ENCODE measurements around the gene TBC1D14. TPM values are rescaled to one million over a fixed set of nuclear protein-coding genes. Genes with fewer than 3 reads are reported as not detected.
A peak's percentile ranks its signal among the peaks of the same experiment; 100 is the strongest.

TBC1D14 gene
- total RNA-seq, 1 donor from 2014 or later, result 33.2 TPM

- no peak for DNase-seq (ENCODE audit: extremely low spot score, unreplicated experiment)
- TF ChIP-seq CTCF (IDR thresholded peaks at IDR 0.05), result no peak
Measured at GRCh38 chr4:7029212-7029611, 119.6 kb downstream of the TBC1D14 start.

GRCh38 chr4:7029921-7030320 is 120.3 kb downstream of the TBC1D14 start:
- TF ChIP-seq CTCF (IDR thresholded peaks at IDR 0.05), result no peak
- no peak overlapping the region for H3K4me3 Mint-ChIP-seq (ENCODE audit: unreplicated experiment)
- H3K36me3 Mint-ChIP-seq (ENCODE audit: unreplicated experiment), result peaks cover 28% of the 10 kb centered on the region
- H3K27me3 Mint-ChIP-seq (ENCODE audit: unreplicated experiment), result no peaks in the 10 kb centered on the region
- peaks cover 28% of the 10 kb centered on the region for H3K4me1 Mint-ChIP-seq (ENCODE audit: unreplicated experiment)
- no peak overlapping the region for H3K27ac Mint-ChIP-seq (ENCODE audit: unreplicated experiment)
- no peak for DNase-seq (ENCODE audit: extremely low spot score, unreplicated experiment)
- H3K9me3 Mint-ChIP-seq (ENCODE audit: unreplicated experiment), result no peaks in the 10 kb centered on the region

More at GRCh38 chr4:7029212-7029611, 119.6 kb downstream of the TBC1D14 start:
- H3K4me3 Mint-ChIP-seq (ENCODE audit: unreplicated experiment), result no peak overlapping the region
- H3K4me1 Mint-ChIP-seq (ENCODE audit: unreplicated experiment), result peaks cover 25% of the 10 kb centered on the region
- no peaks in the 10 kb centered on the region for H3K9me3 Mint-ChIP-seq (ENCODE audit: unreplicated experiment)
- H3K36me3 Mint-ChIP-seq (ENCODE audit: unreplicated experiment), result peaks cover 29% of the 10 kb centered on the region
- no peak overlapping the region for H3K27ac Mint-ChIP-seq (ENCODE audit: unreplicated experiment)
- H3K27me3 Mint-ChIP-seq (ENCODE audit: unreplicated experiment), result no peaks in the 10 kb centered on the region

GRCh38 chr4:7030856-7031255 is 121.2 kb downstream of the TBC1D14 start:
- Mint-ChIP-seq H3K27me3 (ENCODE audit: unreplicated experiment) (no peaks in the 10 kb centered on the region), H3K4me3 (ENCODE audit: unreplicated experiment) (no peak overlapping the region), H3K4me1 (ENCODE audit: unreplicated experiment) (peaks cover 28% of the 10 kb centered on the region), H3K36me3 (ENCODE audit: unreplicated experiment) (peaks cover 25% of the 10 kb centered on the region), H3K9me3 (ENCODE audit: unreplicated experiment) (no peaks in the 10 kb centered on the region), H3K27ac (ENCODE audit: unreplicated experiment) (peak overlapping the region; percentile 38)
- no peak for TF ChIP-seq CTCF (IDR thresholded peaks at IDR 0.05)
- no peak for DNase-seq (ENCODE audit: extremely low spot score, unreplicated experiment)

GRCh38 chr4:7031558-7032449 is 122.2 kb downstream of the TBC1D14 start:
- Mint-ChIP-seq H3K9me3 (ENCODE audit: unreplicated experiment) (no peaks in the 10 kb centered on the region), H3K4me1 (ENCODE audit: unreplicated experiment) (peaks cover 34% of the 10 kb centered on the region), H3K27me3 (ENCODE audit: unreplicated experiment) (no peaks in the 10 kb centered on the region), H3K36me3 (ENCODE audit: unreplicated experiment) (peaks cover 18% of the 10 kb centered on the region), H3K4me3 (ENCODE audit: unreplicated experiment) (no peak overlapping the region), H3K27ac (ENCODE audit: unreplicated experiment) (peak overlapping the region; percentile 89)
- TF ChIP-seq CTCF (IDR thresholded peaks at IDR 0.05), result no peak
- DNase-seq (ENCODE audit: extremely low spot score, unreplicated experiment), result no peak

GRCh38 chr4:7032596-7032995 is 123.0 kb downstream of the TBC1D14 start:
- no peaks in the 10 kb centered on the region for H3K27me3 Mint-ChIP-seq (ENCODE audit: unreplicated experiment)
- H3K27ac Mint-ChIP-seq (ENCODE audit: unreplicated experiment), result peak overlapping the region; percentile 89
- no peak for DNase-seq (ENCODE audit: extremely low spot score, unreplicated experiment)
- H3K36me3 Mint-ChIP-seq (ENCODE audit: unreplicated experiment), result peaks cover 17% of the 10 kb centered on the region
- peaks cover 41% of the 10 kb centered on the region for H3K4me1 Mint-ChIP-seq (ENCODE audit: unreplicated experiment)
- no peaks in the 10 kb centered on the region for H3K9me3 Mint-ChIP-seq (ENCODE audit: unreplicated experiment)
- no peak for TF ChIP-seq CTCF (IDR thresholded peaks at IDR 0.05)
- no peak overlapping the region for H3K4me3 Mint-ChIP-seq (ENCODE audit: unreplicated experiment)

All from osteocyte (in vitro differentiated cells).